GM21529 (cell line): ENCODE measurements around the gene C2orf49.

ENCODE experiments used
- ATAC-seq: cut with Tn5 transposase; IDR thresholded peaks from one replicate; pipeline ENCODE4 v1.9.1; 2021; ENCODE audit not compliant: unreplicated experiment

Gene C2orf49

DNA sequence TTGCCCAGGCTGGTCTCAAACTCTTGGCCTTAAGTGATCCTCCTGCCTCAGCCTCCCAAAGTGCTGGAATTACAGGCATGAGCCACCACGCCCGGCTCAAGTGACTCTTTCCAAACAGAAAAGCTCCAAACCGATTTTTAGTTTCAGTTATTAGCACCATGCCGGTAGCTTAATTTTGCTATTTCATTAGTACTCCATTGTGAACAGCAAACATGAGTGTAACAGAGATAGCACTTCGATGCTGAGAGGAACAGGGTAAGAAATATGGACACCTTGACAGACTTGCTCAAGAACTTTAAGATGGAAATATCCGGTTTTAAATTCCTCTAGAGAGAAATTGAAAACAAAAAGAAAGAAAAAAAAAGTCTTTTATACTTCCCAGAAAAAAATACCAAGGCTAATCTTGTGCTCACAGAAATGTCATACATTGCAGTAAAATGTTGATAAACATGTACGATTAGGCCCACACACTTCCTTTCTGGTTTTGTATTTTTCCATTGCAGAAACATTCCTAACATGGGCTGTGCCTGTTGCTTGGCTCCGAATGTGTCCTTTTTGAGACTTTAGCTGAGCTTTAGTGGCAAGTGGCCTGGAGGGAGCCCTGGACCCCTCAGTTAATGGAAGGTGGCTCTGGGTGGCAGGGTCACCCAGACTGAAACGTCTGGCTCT is 43.2 kb downstream of the C2orf49 start:
- no peak for ATAC-seq

- ATAC-seq: no peak
Observed at GRCh38 chr2:105381101-105381668, 43.8 kb downstream of the C2orf49 start.

DNA sequence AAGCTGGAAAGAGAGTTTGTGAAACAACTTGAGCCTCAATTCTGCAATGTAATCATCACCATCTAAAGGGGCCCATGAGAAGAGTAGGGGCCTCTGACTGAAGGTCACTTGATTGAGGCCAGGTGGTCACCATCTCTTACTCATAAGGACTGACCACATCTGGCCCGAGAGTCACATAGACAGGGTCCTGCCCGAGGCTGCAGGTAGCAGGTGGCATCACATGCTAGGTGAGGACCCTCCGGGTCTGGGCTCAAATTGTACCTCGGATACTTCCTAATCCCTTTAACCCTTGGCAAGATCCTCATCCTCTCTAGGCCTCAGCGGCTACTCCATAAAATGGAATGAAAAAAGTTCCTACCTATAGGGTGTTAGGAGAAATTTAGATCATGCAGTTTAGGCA is 44.8 kb downstream of the C2orf49 start:
- no peak for ATAC-seq

DNA sequence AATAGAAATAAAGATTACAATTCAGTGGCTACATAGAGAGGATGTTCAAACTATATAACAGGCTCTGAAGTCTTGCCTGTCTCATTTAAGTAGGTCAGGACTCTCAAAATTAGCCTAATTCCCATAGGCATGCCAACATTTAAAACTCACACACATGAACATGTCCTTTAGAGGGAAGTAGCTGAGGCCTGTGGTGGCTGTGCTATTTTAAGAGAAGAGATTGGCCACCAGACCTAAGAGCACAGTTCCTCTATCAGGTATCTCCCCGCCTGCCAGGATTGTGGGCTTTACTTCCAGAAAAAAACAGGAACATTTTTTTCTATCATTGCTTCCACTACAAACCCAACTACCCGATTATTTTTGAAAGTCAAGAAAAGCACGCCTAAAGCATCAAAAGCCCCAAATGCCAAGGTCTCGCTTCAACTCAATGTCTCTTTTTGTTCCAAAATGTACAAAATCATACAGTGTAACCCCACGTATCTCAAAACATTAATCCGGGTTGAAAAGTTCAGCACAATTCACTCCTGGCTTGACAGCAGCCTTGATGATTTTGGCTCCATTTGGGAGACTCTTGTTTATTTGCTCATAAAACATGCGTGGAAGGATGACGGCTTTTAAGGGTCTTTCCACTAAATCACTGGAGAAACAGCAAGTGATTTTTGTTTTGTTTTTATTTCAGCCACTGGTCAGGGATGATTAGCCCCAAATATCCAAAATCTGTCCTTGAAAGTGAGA is 46.3 kb downstream of the C2orf49 start:
- no peak for ATAC-seq

DNA sequence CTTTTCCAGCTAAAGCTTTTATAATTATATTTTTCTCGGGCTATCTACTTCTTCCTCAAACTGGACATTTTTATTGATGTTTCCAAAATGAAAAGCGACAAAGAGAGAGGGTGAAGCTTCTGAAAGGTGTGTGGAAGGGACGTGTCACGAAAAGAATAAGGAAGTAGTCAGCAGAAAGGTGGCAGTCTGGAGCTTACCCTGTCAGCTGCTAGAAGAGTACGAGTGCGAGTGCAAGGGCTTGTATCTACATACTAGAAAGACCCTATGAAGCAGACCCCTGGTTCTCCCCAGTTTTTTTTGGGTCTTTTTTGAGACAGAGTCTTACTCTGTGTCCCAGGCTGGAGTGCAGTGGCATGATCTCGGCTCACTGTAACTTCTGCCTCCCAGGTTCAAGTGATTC is 46.9 kb downstream of the C2orf49 start:
- ATAC-seq: no peak

DNA sequence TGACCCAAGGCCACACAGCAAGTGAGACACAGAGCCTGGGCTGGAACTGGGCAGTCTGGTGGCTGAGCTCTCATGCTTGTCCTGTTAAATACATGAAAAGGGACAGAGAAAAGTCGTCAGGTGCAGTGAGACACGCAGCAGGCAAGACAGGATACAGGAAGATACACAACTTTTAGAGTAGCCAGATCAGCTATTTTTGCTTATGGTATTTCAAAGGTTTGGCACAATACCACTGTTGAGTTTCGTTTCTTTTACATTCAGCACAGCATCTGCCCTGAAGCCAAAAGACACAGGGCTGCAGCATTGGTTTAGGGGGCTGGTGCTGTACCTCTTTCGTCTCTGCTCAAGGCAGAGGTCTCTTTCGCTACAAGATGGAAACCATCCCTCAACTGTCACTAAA is 47.5 kb downstream of the C2orf49 start:
- no peak for ATAC-seq

GRCh38 chr2:105385731-105386540 is 48.6 kb downstream of the C2orf49 start:
- ATAC-seq: no peak

GRCh38 chr2:105387225-105387624 is 49.9 kb downstream of the C2orf49 start:
- ATAC-seq: no peak

DNA sequence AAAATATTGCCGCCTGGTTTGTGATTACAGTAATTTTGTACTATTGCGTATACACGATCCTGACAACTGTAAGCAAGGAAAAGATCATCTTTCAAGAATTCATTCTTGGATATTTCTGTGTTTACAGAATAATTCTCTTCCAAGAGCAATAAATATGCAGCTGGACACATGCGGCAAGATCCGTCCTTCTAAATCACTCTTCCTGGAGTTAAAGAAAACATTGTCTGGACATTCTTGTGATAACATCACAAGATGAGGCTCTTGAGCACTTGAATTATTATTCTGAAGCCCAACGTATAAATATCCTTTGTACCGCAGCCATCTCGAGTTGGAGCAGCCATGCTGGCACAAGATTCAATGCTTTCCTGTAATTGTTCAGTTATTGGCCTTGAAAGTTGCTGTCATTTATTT is 51.6 kb downstream of the C2orf49 start:
- no peak for ATAC-seq

- ATAC-seq: no peak
Observed at GRCh38 chr2:105390454-105390853, 53.1 kb downstream of the C2orf49 start.

GRCh38 chr2:105391058-105391627 is 53.8 kb downstream of the C2orf49 start:
- no peak for ATAC-seq

DNA sequence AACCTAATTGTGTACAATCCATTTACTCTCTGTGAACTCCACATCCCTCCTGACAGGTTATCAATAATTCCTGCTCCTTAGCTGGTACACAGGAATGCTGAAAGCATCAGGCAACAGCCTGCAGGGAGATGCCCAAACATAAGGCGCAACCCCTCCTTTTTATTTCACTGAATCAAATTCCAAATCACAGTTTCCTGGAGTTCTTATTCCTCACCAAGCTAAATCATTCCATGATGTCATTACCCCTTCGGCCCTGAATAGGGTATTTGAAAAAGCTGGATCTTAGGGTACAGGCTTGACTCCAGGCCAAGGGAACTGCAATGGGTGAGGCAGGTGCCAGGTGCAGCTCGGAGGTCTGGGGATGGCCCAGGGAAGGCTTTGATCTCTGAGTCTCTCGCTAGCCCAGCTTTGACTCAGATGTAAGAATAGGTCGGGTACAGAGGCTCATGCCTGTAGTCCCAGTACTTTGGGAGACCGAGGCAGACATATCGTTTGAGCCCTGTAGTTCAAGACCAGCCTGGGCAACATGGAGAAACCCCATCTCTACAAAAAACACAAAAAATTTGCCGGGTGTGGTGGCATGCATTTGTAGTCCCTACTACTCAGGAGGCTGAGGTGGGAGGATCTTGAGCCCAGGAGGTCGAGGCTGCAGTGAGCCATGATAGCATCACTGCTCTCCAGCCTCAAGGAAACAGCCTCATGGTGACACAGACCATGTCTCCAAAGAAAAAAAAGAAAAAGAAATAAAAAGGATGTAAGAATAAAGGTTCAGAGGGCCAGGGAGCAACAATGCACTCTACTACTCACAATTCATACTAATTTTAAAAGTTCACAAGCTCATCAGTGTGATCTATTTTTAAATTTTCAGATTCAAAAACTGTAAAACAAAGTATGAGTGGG is 54.7 kb downstream of the C2orf49 start:
- no peak for ATAC-seq

DNA sequence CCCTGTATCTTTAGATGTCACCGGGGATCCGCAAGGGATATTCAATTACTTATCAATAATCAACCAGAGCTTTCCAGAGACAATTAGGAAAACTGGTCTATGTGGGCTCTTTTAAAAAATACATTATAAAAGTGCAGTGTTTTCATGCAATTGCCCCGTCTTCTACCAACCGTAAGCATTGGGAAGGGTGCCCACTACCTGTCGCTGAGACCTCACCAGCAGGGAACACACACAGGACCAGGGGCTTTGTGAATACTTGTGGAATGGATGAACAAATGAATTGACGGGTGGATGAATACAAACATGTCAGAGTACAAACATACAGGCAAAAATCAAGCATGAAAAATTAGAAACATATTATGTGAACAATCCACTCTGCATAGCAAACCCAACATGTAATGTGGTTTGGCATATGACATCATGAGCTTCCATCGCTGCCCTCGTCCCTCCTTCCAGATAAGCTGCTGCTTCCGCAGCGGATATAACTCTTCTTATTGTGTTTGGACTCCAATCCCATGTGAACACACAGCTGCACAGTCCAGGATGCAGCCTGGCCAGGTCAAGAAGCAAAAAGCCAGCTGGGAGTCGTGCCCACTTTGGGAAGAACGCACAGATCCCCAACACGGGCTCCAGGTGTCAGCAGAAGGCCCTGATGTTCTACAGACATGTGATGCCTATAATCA is 56.2 kb downstream of the C2orf49 start:
- ATAC-seq: no peak

GRCh38 chr2:105394951-105395611 is 57.7 kb downstream of the C2orf49 start:
- ATAC-seq: no peak

DNA sequence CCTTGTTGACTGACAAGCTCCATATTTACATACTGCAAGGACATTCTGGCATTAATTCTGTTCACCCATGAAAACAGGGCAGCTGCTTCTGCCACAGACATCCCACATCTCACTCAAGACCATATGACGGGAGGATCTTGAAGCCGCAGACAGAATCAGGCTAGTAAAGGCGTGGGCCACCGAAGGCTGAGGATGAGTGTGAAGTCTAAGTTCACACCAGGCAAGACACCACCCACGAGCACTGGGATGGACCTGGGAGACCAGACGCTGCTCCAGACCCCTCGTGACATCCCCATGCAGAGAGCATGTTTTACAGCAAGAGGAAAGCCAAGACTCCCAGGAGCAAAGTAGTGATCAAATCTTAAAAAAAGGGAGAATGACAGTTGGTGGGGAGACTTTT is 58.4 kb downstream of the C2orf49 start:
- ATAC-seq: no peak

GRCh38 chr2:105396254-105397024 is 59.1 kb downstream of the C2orf49 start:
- ATAC-seq: no peak

GRCh38 chr2:105397025-105397722 is 59.8 kb downstream of the C2orf49 start:
- ATAC-seq: no peak

DNA sequence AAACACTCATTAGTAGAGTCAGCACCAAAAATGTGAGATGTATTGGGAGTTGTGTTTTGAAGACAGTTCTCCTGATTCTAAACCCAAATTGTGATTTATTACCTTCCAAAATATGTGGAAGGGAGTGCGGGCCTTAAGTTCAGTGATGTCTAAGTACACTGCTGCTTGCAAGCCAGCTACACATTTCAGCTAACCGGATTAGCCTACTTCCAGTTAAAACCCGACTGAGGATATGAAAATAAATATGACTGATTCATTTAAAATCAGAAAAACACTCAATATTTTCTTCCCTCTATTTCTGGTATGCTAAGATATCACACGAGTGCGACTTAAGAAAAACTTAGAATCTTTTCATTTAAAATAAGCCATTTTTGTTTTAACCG is 60.6 kb downstream of the C2orf49 start:
- no peak for ATAC-seq
